ENCODE data around the gene UGT1A10.

- no peak for TF ChIP-seq CTCF (IDR thresholded peaks at IDR 0.05)
- TF ChIP-seq POLR2A (IDR thresholded peaks at IDR 0.05): no peak
Observed at GRCh38 chr2:233698740-233699139, 62.5 kb downstream of the UGT1A10 start.

All from tibial nerve (tissue), 3 donors.